Sigmoid colon (tissue), 7 donors: ENCODE results near the gene ZNF18. TPM values are rescaled to one million over a fixed set of nuclear protein-coding genes. Genes with fewer than 3 reads are reported as not detected.
A peak's percentile ranks its signal among the peaks of the same experiment; 100 is the strongest.

Experiments
- DNase-seq: peaks from one replicate; pipeline ENCODE4 v3.0.0-alpha.2; 2019
- H3K27ac ChIP-seq, 4 donors: fragments of 200-600 bp; sonication (generic); one replicate each; pipeline ENCODE4 v1.5.1; 2016 to 2019; ENCODE audit warnings: mild to moderate bottlenecking in 1 of 4
- H3K27me3 ChIP-seq, 3 donors: fragments of 200-600 bp; sonication (generic); one replicate each; pipeline ENCODE4 v1.5.1; 2019; ENCODE audit warnings: mild to moderate bottlenecking in 1 of 3
- H3K36me3 ChIP-seq, 4 donors: fragments of 200-600 bp; sonication (generic); one replicate each; pipeline ENCODE4 v1.5.1; 2016 to 2019
- H3K4me1 ChIP-seq, 4 donors: fragments of 200-600 bp; sonication (generic); one replicate each; pipeline ENCODE4 v1.5.1; 2017 to 2019
- H3K4me3 ChIP-seq, 4 donors: fragments of 200-600 bp; sonication (generic); one replicate each; pipeline ENCODE4 v1.5.1; 2017 to 2019; ENCODE audit warnings: mild to moderate bottlenecking in 2 of 4, moderate library complexity in 1 of 4
- H3K9me3 ChIP-seq, 4 donors: fragments of 200-600 bp in 3 of 4; sonication (generic) in 3 of 4; one replicate each; pipeline versions ENCODE4 v1.5.1 to v1.6.1; 2013 to 2019
- EP300 ChIP-seq, 4 donors: sonication (generic); formaldehyde crosslinking; IDR thresholded peaks; one replicate each; pipeline ENCODE4 v1.6.1; 2017; ENCODE audit warnings: antibody characterized with exemption in 4 of 4
- POLR2A ChIP-seq, 2 donors: fragments of 450-650 bp; IDR thresholded peaks; one replicate each; pipeline ENCODE4 v1.6.1; 2016; ENCODE audit warnings: antibody characterized with exemption in 2 of 2, mild to moderate bottlenecking in 2 of 2, moderate library complexity in 2 of 2
- POLR2AphosphoS5 ChIP-seq, 4 donors: sonication (generic); formaldehyde crosslinking; IDR thresholded peaks; one replicate each; pipeline ENCODE4 v1.6.1; 2017; ENCODE audit warnings: antibody characterized with exemption in 4 of 4
- WGBS, 2 donors: extraction: QIAGEN DNeasy Blood & Tissue Kit; methylation state at CpG; one replicate each; pipeline ENCODE4 v1.1.7; 2013; 5-methylcytosine and 5-hydroxymethylcytosine counted together
- intact Hi-C: fragments of 100-400 bp; cut with DNase I; formaldehyde crosslinking; loops from one replicate; pipeline ENCODE4 v1.15.1; 2023
- polyA plus RNA-seq, 3 donors: library from polyadenylated mRNA; stranded (reverse); fragments of 200-250 nt; gene quantifications; one replicate each; pipeline ENCODE4 v1.2.3, GENCODE V29; 2013
- total RNA-seq, 4 donors: library from RNA; depleted of rRNA; stranded (reverse); fragments of >200 nt; gene quantifications; one replicate each; pipeline ENCODE4 v1.1.0, GENCODE V29; 2016
- TF ChIP-seq, protein P1 (sequence below), 4 experiments: fragments of 450-650 bp in 3 of 4; fragments of 200-600 bp in 1 of 4; IDR thresholded peaks; one replicate each; pipeline ENCODE4 v1.5.1; 2016 to 2019; ENCODE audit warnings: antibody characterized with exemption in 4 of 4, mild to moderate bottlenecking in 3 of 4, moderate library complexity in 2 of 4
- donor health status: healthy with polysubstance abuse.
- donor health status: Bipolar disorder and iron deficiency.
- donor health status: healthy.

The ZNF18 gene
- total and polyA plus RNA-seq, 7 donors, result 3.0 to 8.9 (median 5.5) TPM

- H3K4me1 ChIP-seq, result peaks cover 0 to 34% (median 24%) of the 10 kb centered on the region in 4 donors
- intact Hi-C loops, result no loop called here
- TF ChIP-seq POLR2A (IDR thresholded peaks at IDR 0.05) (no peak), POLR2AphosphoS5 (IDR thresholded peaks at IDR 0.05) (no peak)
- no peak overlapping the region for H3K27ac ChIP-seq
- no peak for DNase-seq
- H3K4me3 ChIP-seq, result no peak overlapping the region
- no peaks in the 10 kb centered on the region for H3K36me3 ChIP-seq
- no peaks in the 10 kb centered on the region for H3K27me3 ChIP-seq
- no peaks in the 10 kb centered on the region for H3K9me3 ChIP-seq
- 61 to 97% methylated on average over 1 of the region's 1 CpG for WGBS, 2 donors
Measured at GRCh38 chr17:12027658-12028057, 30.4 kb upstream of the ZNF18 start.

GRCh38 chr17:12024327-12024726 lies 27.1 kb upstream of the ZNF18 start:
- 11 to 39% methylated on average over 1 of the region's 1 CpG for WGBS, 2 donors
- H3K36me3 ChIP-seq, result no peaks in the 10 kb centered on the region
- DNase-seq, result no peak
- TF ChIP-seq, protein P1, sequence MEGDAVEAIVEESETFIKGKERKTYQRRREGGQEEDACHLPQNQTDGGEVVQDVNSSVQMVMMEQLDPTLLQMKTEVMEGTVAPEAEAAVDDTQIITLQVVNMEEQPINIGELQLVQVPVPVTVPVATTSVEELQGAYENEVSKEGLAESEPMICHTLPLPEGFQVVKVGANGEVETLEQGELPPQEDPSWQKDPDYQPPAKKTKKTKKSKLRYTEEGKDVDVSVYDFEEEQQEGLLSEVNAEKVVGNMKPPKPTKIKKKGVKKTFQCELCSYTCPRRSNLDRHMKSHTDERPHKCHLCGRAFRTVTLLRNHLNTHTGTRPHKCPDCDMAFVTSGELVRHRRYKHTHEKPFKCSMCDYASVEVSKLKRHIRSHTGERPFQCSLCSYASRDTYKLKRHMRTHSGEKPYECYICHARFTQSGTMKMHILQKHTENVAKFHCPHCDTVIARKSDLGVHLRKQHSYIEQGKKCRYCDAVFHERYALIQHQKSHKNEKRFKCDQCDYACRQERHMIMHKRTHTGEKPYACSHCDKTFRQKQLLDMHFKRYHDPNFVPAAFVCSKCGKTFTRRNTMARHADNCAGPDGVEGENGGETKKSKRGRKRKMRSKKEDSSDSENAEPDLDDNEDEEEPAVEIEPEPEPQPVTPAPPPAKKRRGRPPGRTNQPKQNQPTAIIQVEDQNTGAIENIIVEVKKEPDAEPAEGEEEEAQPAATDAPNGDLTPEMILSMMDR (IDR thresholded peaks at IDR 0.05), result no peak
- TF ChIP-seq EP300 (IDR thresholded peaks at IDR 0.05) (no peak), POLR2A (IDR thresholded peaks at IDR 0.05) (no peak), POLR2AphosphoS5 (IDR thresholded peaks at IDR 0.05) (no peak)
- H3K27me3 ChIP-seq, result no peaks in the 10 kb centered on the region
- H3K9me3 ChIP-seq, result no peaks in the 10 kb centered on the region
- H3K4me3 ChIP-seq, result no peak overlapping the region
- peaks cover 0 to 41% (median 32%) of the 10 kb centered on the region in 4 donors for H3K4me1 ChIP-seq
- no peak overlapping the region for H3K27ac ChIP-seq
- intact Hi-C loops, result loop anchor here (5.0 kb wide), 1 partner anchor 83 kb away; no protein-coding TSS in a partner anchor

- peaks cover 0 to 41% (median 32%) of the 10 kb centered on the region in 4 donors for H3K4me1 ChIP-seq
- no peaks in the 10 kb centered on the region for H3K9me3 ChIP-seq
- WGBS, 2 donors, result 35 to 80% methylated on average over 2 of the region's 2 CpGs
- no peaks in the 10 kb centered on the region for H3K27me3 ChIP-seq
- H3K36me3 ChIP-seq, result no peaks in the 10 kb centered on the region
- no peak for DNase-seq
- intact Hi-C loops, result loop anchor here (5.0 kb wide), 1 partner anchor 85 kb away; no protein-coding TSS in a partner anchor
- TF ChIP-seq, protein P1 (IDR thresholded peaks at IDR 0.05), result no peak
- no peak for TF ChIP-seq EP300 (IDR thresholded peaks at IDR 0.05)
- H3K4me3 ChIP-seq, result peak overlapping the region in 1 of 4 donors; percentile 97
- no peak overlapping the region for H3K27ac ChIP-seq
Measured at GRCh38 chr17:12022310-12022709, 25.0 kb upstream of the ZNF18 start.

- intact Hi-C loops, result loop anchor here (5.0 kb wide), 1 partner anchor 86 kb away; no protein-coding TSS in a partner anchor
- 3 to 10% methylated on average over 3 of the region's 3 CpGs for WGBS, 2 donors
- peaks cover 0 to 41% (median 32%) of the 10 kb centered on the region in 4 donors for H3K4me1 ChIP-seq
Measured at GRCh38 chr17:12021623-12022140, 24.4 kb upstream of the ZNF18 start.

More at GRCh38 chr17:12021623-12022140, 24.4 kb upstream of the ZNF18 start:
- Histone ChIP-seq H3K4me3 (peak overlapping the region; percentile 69 to 97 (median 91)), H3K9me3 (no peaks in the 10 kb centered on the region), H3K27me3 (no peaks in the 10 kb centered on the region), H3K27ac (peak overlapping the region in 3 of 4 donors; percentile 87 to 93 (median 93)), H3K36me3 (no peaks in the 10 kb centered on the region)
- DNase-seq, result no peak
- TF ChIP-seq POLR2AphosphoS5 (IDR thresholded peaks at IDR 0.05), result no peak
- no peak for TF ChIP-seq EP300 (IDR thresholded peaks at IDR 0.05)
- TF ChIP-seq POLR2A (IDR thresholded peaks at IDR 0.05), result no peak
- TF ChIP-seq, protein P1 (IDR thresholded peaks at IDR 0.05), result no peak
